Right ventricle myocardium inferior (tissue), 1 donor: ENCODE data around the gene ZNF217. TPM values are rescaled to one million over a fixed set of nuclear protein-coding genes. Genes with fewer than 3 reads are reported as not detected.
"Not testable (repeated sequence)": the region's sequence is repeated elsewhere in the genome, so short reads cannot be mapped to it uniquely, and the experiment has no call there.

ENCODE experiments used
- ATAC-seq: fragments of 200-7000 bp; cut with Tn5 transposase; one replicate; pipeline ENCODE4 v1.9.1; 2020; ENCODE audit warnings: mild to moderate bottlenecking, moderate library complexity
- DNase-seq: peaks from one replicate; pipeline ENCODE4 v3.0.0; 2021; ENCODE audit errors: missing footprints
- intact Hi-C: fragments of 100-400 bp; cut with DNase I; formaldehyde crosslinking; loops from one replicate; pipeline ENCODE4 v1.11.0; 2022
- total RNA-seq: library from RNA; stranded (reverse); fragmentation: NEBNext Ultra II Directional; extraction: Animal tissue kit (Norgen Biotek cat#: 25700); gene quantifications from one replicate; pipeline ENCODE4 v1.2.1, GENCODE V29; 2021
- donor health status: DM: no; HTN: yes; CAD: no; lungs with severe emphysema.

The ZNF217 gene
- total RNA-seq, 1 donor from 2014 or later: 8.3 TPM

DNA sequence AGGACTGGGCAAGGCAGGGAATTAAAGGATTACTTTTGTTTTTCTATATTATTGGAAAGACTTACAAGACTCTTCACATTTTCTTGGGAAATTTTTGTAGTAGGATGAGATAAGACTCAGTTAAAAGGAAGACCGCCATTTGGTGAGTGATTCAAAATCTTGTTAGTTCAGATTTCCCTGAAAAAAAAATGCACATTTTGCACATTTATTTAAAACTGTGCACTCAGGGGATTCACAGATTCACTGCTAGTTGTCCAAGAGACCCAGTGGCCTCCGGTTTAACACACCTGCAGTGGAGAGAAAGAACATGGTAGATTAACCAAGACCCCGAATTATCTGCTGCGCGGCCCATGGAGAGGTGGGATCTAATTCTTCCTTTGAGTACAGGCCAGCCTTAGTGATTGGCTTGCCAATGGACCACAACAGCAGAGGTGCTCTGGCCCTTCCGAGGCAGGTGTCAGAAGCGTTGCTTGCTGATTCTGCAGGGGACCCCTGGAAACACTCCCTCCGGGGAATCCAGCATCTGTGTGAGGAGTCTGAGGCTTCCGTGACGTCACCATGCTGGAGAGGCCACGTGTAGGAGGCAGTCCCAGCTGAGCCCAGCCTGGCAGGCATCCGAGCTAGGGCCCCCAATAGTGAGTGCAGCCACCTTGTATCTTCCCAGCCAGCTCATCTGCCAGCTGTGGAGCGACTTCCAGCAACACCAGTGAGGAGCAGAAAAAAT is 68.9 kb downstream of the ZNF217 start:
- intact Hi-C loops: no loop called here
- DNase-seq (no peak), ATAC-seq (no peak)

DNA sequence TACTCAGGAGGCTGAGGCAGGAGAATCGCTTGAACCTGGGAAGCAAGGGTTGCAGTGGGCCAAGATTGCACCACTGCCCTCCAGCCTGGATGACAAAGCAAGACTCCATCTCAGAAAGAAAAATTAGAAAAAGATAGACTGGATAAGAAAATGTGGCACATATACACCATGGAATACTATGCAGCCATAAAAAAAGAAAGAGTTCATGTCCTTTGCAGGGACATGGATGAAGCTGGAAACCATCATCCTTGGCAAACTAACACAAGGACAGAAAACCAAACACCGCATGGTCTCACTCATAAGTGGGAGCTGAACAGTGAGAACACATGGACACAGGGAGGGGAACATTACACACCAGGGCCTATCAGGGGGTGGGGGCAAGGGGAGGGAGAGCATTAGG is 70.0 kb downstream of the ZNF217 start:
- intact Hi-C loops, ATAC-seq, DNase-seq: not testable (repeated sequence)

GRCh38 chr20:53522696-53523095 is 70.9 kb downstream of the ZNF217 start:
- DNase-seq (no peak), ATAC-seq (no peak)
- intact Hi-C loops: no loop called here

DNA sequence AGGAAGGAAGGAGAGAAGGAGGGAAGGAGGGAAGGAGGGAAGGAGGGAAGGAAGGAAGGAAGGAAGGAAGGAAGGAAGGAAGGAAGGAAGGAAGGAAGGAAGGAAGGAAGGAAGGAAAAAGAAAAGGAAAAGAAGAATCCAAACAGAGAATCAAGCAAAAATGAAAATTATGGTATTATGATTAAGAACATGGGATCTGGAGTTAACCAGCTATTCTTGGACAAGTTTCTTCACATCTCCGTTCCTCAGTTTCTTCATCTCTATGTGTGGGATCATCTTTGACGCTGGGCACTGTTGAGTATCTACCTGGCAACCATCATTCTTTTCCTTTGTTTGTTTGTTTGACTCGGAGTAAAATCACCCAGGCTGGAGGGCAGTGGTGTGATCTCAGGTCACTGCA is 71.6 kb downstream of the ZNF217 start:
- DNase-seq: no peak
- intact Hi-C loops: no loop called here
- no peak for ATAC-seq

DNA sequence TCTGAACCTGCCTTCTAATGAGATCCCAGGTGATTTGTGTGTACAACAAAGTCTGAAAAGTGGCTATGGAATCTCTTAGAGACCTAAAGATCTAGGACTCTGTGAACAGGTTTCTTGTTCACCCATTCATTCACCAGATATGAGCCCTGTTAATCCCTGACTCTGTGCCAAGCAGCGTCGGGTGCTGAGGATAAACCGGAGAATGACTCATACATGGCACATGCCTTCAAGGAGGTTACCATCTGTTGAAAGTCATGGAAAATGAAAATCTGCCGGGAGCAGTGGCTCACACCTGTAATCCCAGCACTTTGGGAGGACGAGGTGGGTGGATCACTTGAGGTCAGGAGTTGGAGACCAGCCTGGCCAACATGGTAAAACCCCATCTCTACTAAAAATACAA is 72.2 kb downstream of the ZNF217 start:
- intact Hi-C loops, ATAC-seq, DNase-seq: not testable (repeated sequence)

- intact Hi-C loops: no loop called here
These were observed 76.5 kb downstream of the ZNF217 start for GRCh38 chr20:53517146-53517545.

More at GRCh38 chr20:53517146-53517545, 76.5 kb downstream of the ZNF217 start:
- ATAC-seq (no peak), DNase-seq (no peak)
